SK-N-SH treated with all-trans-retinoic acid at 6 μM for 48 hours (cell line): Measurements from ENCODE around the gene EZR.
"Not testable (repeated sequence)": the region's sequence is repeated elsewhere in the genome, so short reads cannot be mapped to it uniquely, and the experiment has no call there.

Experiments used
- ATAC-seq: fragments of 200-7000 bp; cut with Tn5 transposase; 3 replicates; pipeline ENCODE4 v1.9.1; 2020; ENCODE audit warnings: mild to moderate bottlenecking, moderate library complexity
- ARNTL ChIP-seq: fragments of 450-650 bp; formaldehyde crosslinking; IDR thresholded peaks from 2 replicates; pipeline ENCODE4 v1.5.0; 2020; ENCODE audit warnings: low read depth, mild to moderate bottlenecking, moderate library complexity, borderline replicate concordance
- CSDC2 ChIP-seq: fragments of 250-450 bp; sonication (Bioruptor Pico); IDR thresholded peaks from 2 replicates; pipeline ENCODE4 v1.5.0; 2020; ENCODE audit warnings: mild to moderate bottlenecking, moderate library complexity
- ESRRG ChIP-seq: fragments of 250-450 bp; sonication (Bioruptor Pico); IDR thresholded peaks from 2 replicates; pipeline ENCODE4 v1.6.1; 2021; ENCODE audit warnings: mild to moderate bottlenecking
- GLIS3 ChIP-seq: fragments of 250-450 bp; sonication (Bioruptor Pico); IDR thresholded peaks from 2 replicates; pipeline ENCODE4 v1.5.0; 2020; ENCODE audit warnings: mild to moderate bottlenecking, moderate library complexity
- ISL1 ChIP-seq: fragments of 250-450 bp; sonication (Bioruptor Pico); IDR thresholded peaks from 2 replicates; pipeline ENCODE4 v2.1.2; 2022; ENCODE audit warnings: mild to moderate bottlenecking, moderate library complexity
- OSR1 ChIP-seq: fragments of 250-450 bp; sonication (Bioruptor Pico); IDR thresholded peaks from 2 replicates; pipeline ENCODE4 v1.8.0; 2022; ENCODE audit warnings: moderate library complexity, mild to moderate bottlenecking, inconsistent platforms
- RARB ChIP-seq: fragments of 250-450 bp; sonication (Bioruptor Pico); IDR thresholded peaks from 2 replicates; pipeline ENCODE4 v1.8.0; 2021; ENCODE audit warnings: mild to moderate bottlenecking, moderate library complexity
- SNAI2 ChIP-seq: fragments of 250-450 bp; sonication (Bioruptor Pico); IDR thresholded peaks from 2 replicates; pipeline ENCODE4 v1.5.0; 2020; ENCODE audit warnings: mild to moderate bottlenecking, moderate library complexity
- TCF4 ChIP-seq: fragments of 250-450 bp; sonication (Bioruptor Pico); IDR thresholded peaks from 2 replicates; pipeline ENCODE4 v1.8.0; 2021; ENCODE audit warnings: mild to moderate bottlenecking, moderate library complexity, borderline replicate concordance
- TOX ChIP-seq: fragments of 250-450 bp; sonication (Bioruptor Pico); IDR thresholded peaks from 2 replicates; pipeline ENCODE4 v1.8.0; 2021; ENCODE audit warnings: mild to moderate bottlenecking, moderate library complexity, borderline replicate concordance
- ZC3H10 ChIP-seq: fragments of 250-450 bp; sonication (Bioruptor Pico); IDR thresholded peaks from 2 replicates; pipeline ENCODE4 v1.5.1; 2021; ENCODE audit warnings: mild to moderate bottlenecking, moderate library complexity
- ZFP30 ChIP-seq: fragments of 450-650 bp; formaldehyde crosslinking; IDR thresholded peaks from 2 replicates; pipeline ENCODE4 v1.5.0; 2022; ENCODE audit warnings: mild to moderate bottlenecking, moderate library complexity
- ZNF565 ChIP-seq: fragments of 450-650 bp; formaldehyde crosslinking; conservative IDR thresholded peaks from 2 replicates; pipeline ENCODE4 v1.5.0; 2020; ENCODE audit warnings: low read depth, mild to moderate bottlenecking, moderate library complexity
- ZNF70 ChIP-seq: fragments of 450-650 bp; formaldehyde crosslinking; IDR thresholded peaks from 2 replicates; pipeline ENCODE4 v1.5.0; 2020; ENCODE audit warnings: mild to moderate bottlenecking, moderate library complexity
- ZNF8 ChIP-seq: fragments of 450-650 bp; formaldehyde crosslinking; IDR thresholded peaks from 2 replicates; pipeline ENCODE4 v1.5.0; 2020; ENCODE audit warnings: mild to moderate bottlenecking, moderate library complexity
- TF ChIP-seq, protein P1 (sequence below): fragments of 250-450 bp; sonication (Bioruptor Pico); IDR thresholded peaks from 2 replicates; pipeline ENCODE4 v1.5.0; 2020; ENCODE audit warnings: mild to moderate bottlenecking, moderate library complexity
- TF ChIP-seq, protein P2 (sequence below): fragments of 250-450 bp; sonication (Bioruptor Pico); IDR thresholded peaks from 2 replicates; pipeline ENCODE4 v1.8.0; 2021; ENCODE audit warnings: low read depth, mild to moderate bottlenecking, moderate library complexity, borderline replicate concordance
- TF ChIP-seq, protein P3 (sequence below): fragments of 250-450 bp; sonication (Bioruptor Pico); IDR thresholded peaks from 2 replicates; pipeline ENCODE4 v1.8.0; 2020; ENCODE audit warnings: mild to moderate bottlenecking, moderate library complexity, borderline replicate concordance
- TF ChIP-seq, protein P4 (sequence below): fragments of 250-450 bp; sonication (Bioruptor Pico); IDR thresholded peaks from 2 replicates; pipeline ENCODE4 v1.5.1; 2021; ENCODE audit warnings: mild to moderate bottlenecking, moderate library complexity
- TF ChIP-seq, protein P5 (sequence below): fragments of 250-450 bp; sonication (Bioruptor Pico); IDR thresholded peaks from 2 replicates; pipeline ENCODE4 v1.5.1; 2020; ENCODE audit warnings: low read depth, mild to moderate bottlenecking, moderate library complexity

The EZR gene

DNA sequence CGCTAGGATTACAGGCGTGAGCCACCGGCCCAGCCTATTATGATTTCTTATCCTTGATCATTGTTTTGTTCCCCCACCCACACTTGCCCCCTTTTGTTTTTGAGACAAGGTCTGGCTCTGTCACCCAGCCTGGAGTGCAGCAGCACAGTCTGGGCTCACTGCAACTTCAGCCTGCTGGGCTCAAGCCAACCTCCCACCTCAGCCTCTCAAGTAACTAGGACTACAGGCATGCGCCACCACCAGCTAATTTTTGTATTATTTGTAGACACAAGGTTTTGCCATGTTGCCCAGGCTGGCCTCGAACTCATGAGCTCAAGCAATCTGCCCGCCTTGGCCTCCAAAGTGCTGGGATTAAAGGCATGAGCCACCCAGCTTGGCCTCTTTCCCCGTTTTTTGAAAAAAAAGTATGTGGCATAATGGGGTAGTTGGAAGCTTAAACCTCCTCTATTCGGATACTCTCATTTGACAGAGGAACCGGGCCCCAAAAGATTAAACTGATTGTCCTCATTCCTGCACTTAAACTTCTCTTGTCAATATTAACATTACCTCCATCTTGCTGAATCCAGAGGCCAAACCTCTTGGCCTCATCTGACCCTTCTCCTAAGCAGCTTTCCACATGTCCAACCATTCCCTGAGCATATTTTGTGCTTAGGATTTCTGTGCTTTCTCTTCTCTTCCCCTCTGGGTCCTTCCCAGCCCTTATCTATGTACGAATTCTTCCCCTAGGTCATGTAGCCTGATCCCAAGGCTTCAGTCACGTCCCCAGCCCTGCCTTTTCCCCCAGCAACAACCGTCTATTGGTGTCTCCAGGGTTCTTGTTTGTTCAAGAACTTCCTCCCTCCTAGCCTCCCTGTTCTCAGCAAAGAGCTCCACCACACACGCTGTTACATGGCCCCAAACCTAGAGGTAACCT, 6.1 kb upstream of the EZR start:
- TF ChIP-seq ARNTL (CRISPR knock-in tag) (no peak), SNAI2 (CRISPR knock-in tag) (no peak), GLIS3 (CRISPR knock-in tag) (no peak), ZNF70 (CRISPR knock-in tag) (no peak), ISL1 (no peak), TCF4 (CRISPR knock-in tag) (no peak)
- TF ChIP-seq, protein P1, sequence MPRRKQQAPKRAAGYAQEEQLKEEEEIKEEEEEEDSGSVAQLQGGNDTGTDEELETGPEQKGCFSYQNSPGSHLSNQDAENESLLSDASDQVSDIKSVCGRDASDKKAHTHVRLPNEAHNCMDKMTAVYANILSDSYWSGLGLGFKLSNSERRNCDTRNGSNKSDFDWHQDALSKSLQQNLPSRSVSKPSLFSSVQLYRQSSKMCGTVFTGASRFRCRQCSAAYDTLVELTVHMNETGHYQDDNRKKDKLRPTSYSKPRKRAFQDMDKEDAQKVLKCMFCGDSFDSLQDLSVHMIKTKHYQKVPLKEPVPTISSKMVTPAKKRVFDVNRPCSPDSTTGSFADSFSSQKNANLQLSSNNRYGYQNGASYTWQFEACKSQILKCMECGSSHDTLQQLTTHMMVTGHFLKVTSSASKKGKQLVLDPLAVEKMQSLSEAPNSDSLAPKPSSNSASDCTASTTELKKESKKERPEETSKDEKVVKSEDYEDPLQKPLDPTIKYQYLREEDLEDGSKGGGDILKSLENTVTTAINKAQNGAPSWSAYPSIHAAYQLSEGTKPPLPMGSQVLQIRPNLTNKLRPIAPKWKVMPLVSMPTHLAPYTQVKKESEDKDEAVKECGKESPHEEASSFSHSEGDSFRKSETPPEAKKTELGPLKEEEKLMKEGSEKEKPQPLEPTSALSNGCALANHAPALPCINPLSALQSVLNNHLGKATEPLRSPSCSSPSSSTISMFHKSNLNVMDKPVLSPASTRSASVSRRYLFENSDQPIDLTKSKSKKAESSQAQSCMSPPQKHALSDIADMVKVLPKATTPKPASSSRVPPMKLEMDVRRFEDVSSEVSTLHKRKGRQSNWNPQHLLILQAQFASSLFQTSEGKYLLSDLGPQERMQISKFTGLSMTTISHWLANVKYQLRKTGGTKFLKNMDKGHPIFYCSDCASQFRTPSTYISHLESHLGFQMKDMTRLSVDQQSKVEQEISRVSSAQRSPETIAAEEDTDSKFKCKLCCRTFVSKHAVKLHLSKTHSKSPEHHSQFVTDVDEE (CRISPR knock-in tag): no peak
- no peak for ATAC-seq

DNA sequence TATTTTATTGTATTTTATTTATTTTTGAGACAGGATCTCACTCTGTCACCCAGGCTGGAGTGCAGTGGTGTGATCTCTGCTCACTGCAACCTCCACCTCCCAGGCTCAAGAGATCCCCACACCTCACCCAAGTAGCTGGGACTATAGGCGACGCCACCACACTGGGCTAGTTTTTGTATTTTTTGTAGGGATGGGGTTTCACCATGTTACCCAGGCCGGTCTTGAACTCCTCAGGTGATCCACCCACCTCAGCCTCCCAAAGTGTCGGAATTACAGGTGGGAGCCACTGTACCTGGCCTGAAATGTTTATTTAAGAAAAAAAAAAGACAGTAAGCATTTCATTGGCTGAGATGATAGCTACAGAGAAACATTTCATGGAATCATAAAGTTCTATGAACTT, 4.4 kb upstream of the EZR start:
- ATAC-seq: not testable (repeated sequence)

DNA sequence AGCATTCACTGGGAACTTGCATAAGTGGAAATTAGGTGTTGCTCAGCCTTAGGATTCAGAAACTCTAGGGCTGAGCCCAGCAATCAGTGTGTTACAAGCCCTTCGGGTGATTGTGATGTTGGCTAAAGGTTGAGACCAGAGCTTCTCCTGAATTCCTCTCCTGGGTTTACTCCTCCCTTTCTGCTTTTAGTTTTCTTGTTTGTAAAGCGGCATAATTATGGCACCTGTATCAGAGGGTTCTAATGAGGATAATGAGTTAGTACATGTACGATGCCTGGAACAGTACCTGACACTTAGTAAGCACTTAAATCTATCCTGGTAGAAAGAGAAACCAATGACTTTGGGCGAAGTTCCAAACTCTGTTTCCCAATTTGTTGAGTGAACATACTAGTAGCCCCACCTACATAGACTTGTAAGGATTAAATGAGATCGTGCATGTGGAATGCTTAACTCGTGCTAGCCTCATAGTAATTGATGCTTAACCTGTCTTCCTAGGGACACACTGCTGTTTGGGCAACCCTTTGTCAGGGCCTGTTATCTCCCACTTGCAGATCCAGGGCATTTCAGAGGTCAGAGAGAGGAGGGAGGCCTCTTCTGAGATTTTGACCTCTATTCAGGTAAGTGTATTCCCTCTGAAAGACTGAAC, 932 bp upstream of the EZR start:
- no peak for TF ChIP-seq ZNF8 (CRISPR knock-in tag)
- no peak for TF ChIP-seq CSDC2 (CRISPR knock-in tag)
- TF ChIP-seq ISL1: no peak
- TF ChIP-seq ZNF70 (CRISPR knock-in tag): no peak
- TF ChIP-seq, protein P2, sequence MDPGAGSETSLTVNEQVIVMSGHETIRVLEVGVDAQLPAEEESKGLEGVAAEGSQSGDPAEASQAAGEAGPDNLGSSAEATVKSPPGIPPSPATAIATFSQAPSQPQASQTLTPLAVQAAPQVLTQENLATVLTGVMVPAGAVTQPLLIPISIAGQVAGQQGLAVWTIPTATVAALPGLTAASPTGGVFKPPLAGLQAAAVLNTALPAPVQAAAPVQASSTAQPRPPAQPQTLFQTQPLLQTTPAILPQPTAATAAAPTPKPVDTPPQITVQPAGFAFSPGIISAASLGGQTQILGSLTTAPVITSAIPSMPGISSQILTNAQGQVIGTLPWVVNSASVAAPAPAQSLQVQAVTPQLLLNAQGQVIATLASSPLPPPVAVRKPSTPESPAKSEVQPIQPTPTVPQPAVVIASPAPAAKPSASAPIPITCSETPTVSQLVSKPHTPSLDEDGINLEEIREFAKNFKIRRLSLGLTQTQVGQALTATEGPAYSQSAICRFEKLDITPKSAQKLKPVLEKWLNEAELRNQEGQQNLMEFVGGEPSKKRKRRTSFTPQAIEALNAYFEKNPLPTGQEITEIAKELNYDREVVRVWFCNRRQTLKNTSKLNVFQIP: no peak
- TF ChIP-seq ZNF565: no peak
- no peak for TF ChIP-seq ESRRG (CRISPR knock-in tag)
- no peak for TF ChIP-seq RARB (CRISPR knock-in tag)
- TF ChIP-seq ZC3H10: no peak
- TF ChIP-seq TCF4 (CRISPR knock-in tag): no peak
- TF ChIP-seq, protein P1 (CRISPR knock-in tag): no peak
- no peak for TF ChIP-seq SNAI2 (CRISPR knock-in tag)
- TF ChIP-seq TOX (CRISPR knock-in tag): no peak
- TF ChIP-seq ZFP30 (CRISPR knock-in tag): no peak
- TF ChIP-seq, protein P3, sequence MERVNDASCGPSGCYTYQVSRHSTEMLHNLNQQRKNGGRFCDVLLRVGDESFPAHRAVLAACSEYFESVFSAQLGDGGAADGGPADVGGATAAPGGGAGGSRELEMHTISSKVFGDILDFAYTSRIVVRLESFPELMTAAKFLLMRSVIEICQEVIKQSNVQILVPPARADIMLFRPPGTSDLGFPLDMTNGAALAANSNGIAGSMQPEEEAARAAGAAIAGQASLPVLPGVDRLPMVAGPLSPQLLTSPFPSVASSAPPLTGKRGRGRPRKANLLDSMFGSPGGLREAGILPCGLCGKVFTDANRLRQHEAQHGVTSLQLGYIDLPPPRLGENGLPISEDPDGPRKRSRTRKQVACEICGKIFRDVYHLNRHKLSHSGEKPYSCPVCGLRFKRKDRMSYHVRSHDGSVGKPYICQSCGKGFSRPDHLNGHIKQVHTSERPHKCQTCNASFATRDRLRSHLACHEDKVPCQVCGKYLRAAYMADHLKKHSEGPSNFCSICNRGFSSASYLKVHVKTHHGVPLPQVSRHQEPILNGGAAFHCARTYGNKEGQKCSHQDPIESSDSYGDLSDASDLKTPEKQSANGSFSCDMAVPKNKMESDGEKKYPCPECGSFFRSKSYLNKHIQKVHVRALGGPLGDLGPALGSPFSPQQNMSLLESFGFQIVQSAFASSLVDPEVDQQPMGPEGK: no peak
- TF ChIP-seq, protein P4, sequence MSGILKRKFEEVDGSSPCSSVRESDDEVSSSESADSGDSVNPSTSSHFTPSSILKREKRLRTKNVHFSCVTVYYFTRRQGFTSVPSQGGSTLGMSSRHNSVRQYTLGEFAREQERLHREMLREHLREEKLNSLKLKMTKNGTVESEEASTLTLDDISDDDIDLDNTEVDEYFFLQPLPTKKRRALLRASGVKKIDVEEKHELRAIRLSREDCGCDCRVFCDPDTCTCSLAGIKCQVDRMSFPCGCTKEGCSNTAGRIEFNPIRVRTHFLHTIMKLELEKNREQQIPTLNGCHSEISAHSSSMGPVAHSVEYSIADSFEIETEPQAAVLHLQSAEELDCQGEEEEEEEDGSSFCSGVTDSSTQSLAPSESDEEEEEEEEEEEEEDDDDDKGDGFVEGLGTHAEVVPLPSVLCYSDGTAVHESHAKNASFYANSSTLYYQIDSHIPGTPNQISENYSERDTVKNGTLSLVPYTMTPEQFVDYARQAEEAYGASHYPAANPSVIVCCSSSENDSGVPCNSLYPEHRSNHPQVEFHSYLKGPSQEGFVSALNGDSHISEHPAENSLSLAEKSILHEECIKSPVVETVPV (CRISPR knock-in tag): no peak
- no peak for TF ChIP-seq ARNTL (CRISPR knock-in tag)
- no peak for TF ChIP-seq OSR1
- TF ChIP-seq, protein P5, sequence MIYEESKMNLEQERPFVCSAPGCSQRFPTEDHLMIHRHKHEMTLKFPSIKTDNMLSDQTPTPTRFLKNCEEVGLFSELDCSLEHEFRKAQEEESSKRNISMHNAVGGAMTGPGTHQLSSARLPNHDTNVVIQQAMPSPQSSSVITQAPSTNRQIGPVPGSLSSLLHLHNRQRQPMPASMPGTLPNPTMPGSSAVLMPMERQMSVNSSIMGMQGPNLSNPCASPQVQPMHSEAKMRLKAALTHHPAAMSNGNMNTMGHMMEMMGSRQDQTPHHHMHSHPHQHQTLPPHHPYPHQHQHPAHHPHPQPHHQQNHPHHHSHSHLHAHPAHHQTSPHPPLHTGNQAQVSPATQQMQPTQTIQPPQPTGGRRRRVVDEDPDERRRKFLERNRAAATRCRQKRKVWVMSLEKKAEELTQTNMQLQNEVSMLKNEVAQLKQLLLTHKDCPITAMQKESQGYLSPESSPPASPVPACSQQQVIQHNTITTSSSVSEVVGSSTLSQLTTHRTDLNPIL: no peak
- ATAC-seq: no peak
